Measurements from ENCODE around the gene SWAP70. TPM values are rescaled to one million over a fixed set of nuclear protein-coding genes. Genes with fewer than 3 reads are reported as not detected.
"Not testable (repeated sequence)": the region's sequence is repeated elsewhere in the genome, so short reads cannot be mapped to it uniquely, and the experiment has no call there.

SWAP70 gene
- total RNA-seq, 1 donor from 2014 or later = 19.1 TPM

- H3K36me3 Mint-ChIP-seq (ENCODE audit: insufficient read depth) = peaks cover 30% of the 10 kb centered on the region
- no peak overlapping the region for H3K4me3 Mint-ChIP-seq (ENCODE audit: low read depth)
- H3K4me1 Mint-ChIP-seq (ENCODE audit: low read depth) = peaks cover 2% of the 10 kb centered on the region
- H3K27me3 Mint-ChIP-seq = no peaks in the 10 kb centered on the region
- H3K27ac Mint-ChIP-seq = no peak overlapping the region
- DNase-seq (ENCODE audit: low spot score, unreplicated experiment) = no peak
- TF ChIP-seq CTCF (IDR thresholded peaks at IDR 0.05; ENCODE audit: unreplicated experiment) = no peak
- no peaks in the 10 kb centered on the region for H3K9me3 Mint-ChIP-seq (ENCODE audit: low read depth)
Measured at GRCh38 chr11:9741260-9741659, 77.4 kb downstream of the SWAP70 start.

- H3K36me3 Mint-ChIP-seq (ENCODE audit: insufficient read depth) = peaks cover 21% of the 10 kb centered on the region
- not testable (repeated sequence) for H3K9me3 Mint-ChIP-seq (ENCODE audit: low read depth)
Measured at GRCh38 chr11:9743512-9743911, 79.6 kb downstream of the SWAP70 start.

GRCh38 chr11:9745411-9746211, 81.7 kb downstream of the SWAP70 start:
- Mint-ChIP-seq H3K27me3 (no peaks in the 10 kb centered on the region), H3K9me3 (ENCODE audit: low read depth) (no peaks in the 10 kb centered on the region), H3K4me3 (ENCODE audit: low read depth) (no peak overlapping the region), H3K4me1 (ENCODE audit: low read depth) (no peaks in the 10 kb centered on the region), H3K36me3 (ENCODE audit: insufficient read depth) (peaks cover 22% of the 10 kb centered on the region), H3K27ac (no peak overlapping the region)
- DNase-seq (ENCODE audit: low spot score, unreplicated experiment) = no peak
- no peak for TF ChIP-seq CTCF (IDR thresholded peaks at IDR 0.05; ENCODE audit: unreplicated experiment)

More at GRCh38 chr11:9743512-9743911, 79.6 kb downstream of the SWAP70 start:
- H3K27me3 Mint-ChIP-seq; H3K4me3 Mint-ChIP-seq (ENCODE audit: low read depth); H3K4me1 Mint-ChIP-seq (ENCODE audit: low read depth); DNase-seq (ENCODE audit: low spot score, unreplicated experiment); H3K27ac Mint-ChIP-seq: not testable (repeated sequence)

GRCh38 chr11:9747229-9747628, 83.4 kb downstream of the SWAP70 start:
- H3K27ac Mint-ChIP-seq = no peak overlapping the region
- no peaks in the 10 kb centered on the region for H3K27me3 Mint-ChIP-seq
- DNase-seq (ENCODE audit: low spot score, unreplicated experiment) = no peak
- H3K9me3 Mint-ChIP-seq (ENCODE audit: low read depth) = no peaks in the 10 kb centered on the region
- H3K36me3 Mint-ChIP-seq (ENCODE audit: insufficient read depth) = peaks cover 16% of the 10 kb centered on the region
- no peak overlapping the region for H3K4me3 Mint-ChIP-seq (ENCODE audit: low read depth)
- no peaks in the 10 kb centered on the region for H3K4me1 Mint-ChIP-seq (ENCODE audit: low read depth)
- no peak for TF ChIP-seq CTCF (IDR thresholded peaks at IDR 0.05; ENCODE audit: unreplicated experiment)

- H3K27me3 Mint-ChIP-seq = no peaks in the 10 kb centered on the region
- TF ChIP-seq CTCF (IDR thresholded peaks at IDR 0.05; ENCODE audit: unreplicated experiment) = no peak
- H3K4me3 Mint-ChIP-seq (ENCODE audit: low read depth) = no peak overlapping the region
- no peaks in the 10 kb centered on the region for H3K9me3 Mint-ChIP-seq (ENCODE audit: low read depth)
- H3K27ac Mint-ChIP-seq = no peak overlapping the region
- no peaks in the 10 kb centered on the region for H3K4me1 Mint-ChIP-seq (ENCODE audit: low read depth)
- peaks cover 14% of the 10 kb centered on the region for H3K36me3 Mint-ChIP-seq (ENCODE audit: insufficient read depth)
- no peak for DNase-seq (ENCODE audit: low spot score, unreplicated experiment)
Measured at GRCh38 chr11:9747828-9748227, 84.0 kb downstream of the SWAP70 start.
